ENCODE data around the gene FHDC1.

Gene FHDC1

DNA sequence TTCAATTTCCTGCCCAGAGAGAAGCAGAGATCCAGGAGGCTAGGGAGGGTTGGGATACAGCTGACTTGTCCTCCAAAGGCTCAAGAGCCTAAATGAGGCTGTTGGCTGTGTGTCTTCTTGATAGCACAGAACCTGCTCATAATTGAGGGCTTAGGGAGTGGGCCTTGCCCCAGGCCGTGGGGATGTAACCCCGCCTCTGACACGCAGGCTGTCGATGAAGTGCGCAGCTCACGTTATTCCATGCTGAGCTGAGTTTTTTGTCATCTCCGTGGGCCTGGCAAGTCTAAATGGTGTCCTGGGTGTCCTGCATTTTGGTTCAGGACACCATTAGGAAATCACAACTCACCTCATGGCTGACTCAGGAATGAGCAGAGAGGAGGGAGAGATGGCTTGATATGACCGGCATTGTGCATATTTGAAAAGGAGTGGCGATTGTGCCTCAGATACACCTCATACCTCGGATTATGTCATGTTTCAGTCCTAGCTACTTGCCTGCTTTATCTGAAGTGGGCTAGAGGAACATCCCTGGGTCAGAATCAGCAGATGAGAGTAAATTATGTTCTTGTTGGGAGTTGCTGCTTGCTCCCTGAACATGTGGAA is 43.7 kb downstream of the FHDC1 start:
- no peak overlapping the region for H3K4me3 ChIP-seq (ENCODE audit: low read depth, low read length)
- TF ChIP-seq, protein P1, sequence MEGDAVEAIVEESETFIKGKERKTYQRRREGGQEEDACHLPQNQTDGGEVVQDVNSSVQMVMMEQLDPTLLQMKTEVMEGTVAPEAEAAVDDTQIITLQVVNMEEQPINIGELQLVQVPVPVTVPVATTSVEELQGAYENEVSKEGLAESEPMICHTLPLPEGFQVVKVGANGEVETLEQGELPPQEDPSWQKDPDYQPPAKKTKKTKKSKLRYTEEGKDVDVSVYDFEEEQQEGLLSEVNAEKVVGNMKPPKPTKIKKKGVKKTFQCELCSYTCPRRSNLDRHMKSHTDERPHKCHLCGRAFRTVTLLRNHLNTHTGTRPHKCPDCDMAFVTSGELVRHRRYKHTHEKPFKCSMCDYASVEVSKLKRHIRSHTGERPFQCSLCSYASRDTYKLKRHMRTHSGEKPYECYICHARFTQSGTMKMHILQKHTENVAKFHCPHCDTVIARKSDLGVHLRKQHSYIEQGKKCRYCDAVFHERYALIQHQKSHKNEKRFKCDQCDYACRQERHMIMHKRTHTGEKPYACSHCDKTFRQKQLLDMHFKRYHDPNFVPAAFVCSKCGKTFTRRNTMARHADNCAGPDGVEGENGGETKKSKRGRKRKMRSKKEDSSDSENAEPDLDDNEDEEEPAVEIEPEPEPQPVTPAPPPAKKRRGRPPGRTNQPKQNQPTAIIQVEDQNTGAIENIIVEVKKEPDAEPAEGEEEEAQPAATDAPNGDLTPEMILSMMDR (IDR thresholded peaks at IDR 0.05; ENCODE audit: borderline replicate concordance, insufficient read depth, low read depth, low read length): no peak

DNA sequence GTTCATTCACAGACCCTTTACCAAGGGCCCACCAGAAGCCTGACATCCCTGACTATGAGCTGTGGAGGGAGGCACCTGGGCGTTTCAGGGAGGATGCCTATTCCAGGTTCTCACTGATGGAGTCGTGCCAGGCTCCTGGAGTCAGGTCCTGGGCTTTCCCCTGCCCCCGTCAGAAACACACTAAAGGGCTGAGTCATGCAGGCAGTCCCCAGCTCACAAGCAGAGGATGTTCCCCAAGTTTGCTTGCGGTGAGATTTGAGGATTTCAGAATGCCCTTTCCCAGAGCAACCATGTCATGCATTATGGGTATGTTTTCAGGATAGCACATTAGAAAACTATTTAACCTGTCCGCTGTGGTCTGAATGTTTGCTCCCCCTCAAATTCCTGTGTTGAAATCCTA is 45.2 kb downstream of the FHDC1 start:
- no peak overlapping the region for H3K4me3 ChIP-seq (ENCODE audit: low read depth, low read length)
- TF ChIP-seq, protein P1 (IDR thresholded peaks at IDR 0.05; ENCODE audit: borderline replicate concordance, insufficient read depth, low read depth, low read length): no peak

DNA sequence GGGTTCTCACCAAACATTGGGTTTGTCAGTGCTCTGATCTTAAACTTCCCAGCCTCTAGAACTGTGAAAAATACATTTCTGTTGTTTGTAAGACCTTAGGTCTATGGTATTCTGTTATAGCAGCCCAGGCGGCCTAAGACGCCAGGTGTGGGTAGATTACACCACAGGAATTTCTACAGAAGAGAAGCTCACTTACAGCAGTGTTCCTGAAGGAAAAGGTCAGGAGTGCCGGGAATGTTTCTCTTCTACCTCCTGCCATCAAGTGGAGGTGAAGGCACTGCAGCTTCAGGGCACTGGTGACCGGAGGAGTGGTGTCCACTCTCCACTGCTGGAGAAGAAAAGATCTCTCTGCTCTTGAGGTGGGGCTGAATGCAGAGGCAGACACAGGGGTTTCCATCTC is 45.7 kb downstream of the FHDC1 start:
- H3K4me3 ChIP-seq (ENCODE audit: low read depth, low read length): no peak overlapping the region
- TF ChIP-seq, protein P1 (IDR thresholded peaks at IDR 0.05; ENCODE audit: borderline replicate concordance, insufficient read depth, low read depth, low read length): no peak

DNA sequence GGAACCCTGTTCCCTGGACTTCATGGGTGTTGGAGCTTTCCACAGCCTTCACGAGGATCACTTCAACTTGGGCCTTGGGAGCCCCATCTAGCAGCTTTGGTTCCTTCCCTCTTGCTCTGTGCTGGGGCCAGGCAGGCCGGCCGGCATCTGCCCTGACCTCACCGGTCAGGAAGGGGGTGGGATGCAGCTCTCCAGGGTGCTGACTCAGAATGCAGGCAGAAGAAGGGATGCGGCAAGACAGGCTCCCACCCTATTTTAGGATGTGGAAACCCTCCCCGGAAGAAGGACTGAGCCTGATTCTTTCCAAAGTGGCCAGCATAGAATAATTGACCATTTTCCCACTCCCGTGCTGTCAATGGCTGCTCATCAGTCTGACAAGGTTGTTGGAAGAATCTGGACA is 47.1 kb downstream of the FHDC1 start:
- TF ChIP-seq, protein P1 (IDR thresholded peaks at IDR 0.05; ENCODE audit: borderline replicate concordance, insufficient read depth, low read depth, low read length): no peak
- no peak overlapping the region for H3K4me3 ChIP-seq (ENCODE audit: low read depth, low read length)

DNA sequence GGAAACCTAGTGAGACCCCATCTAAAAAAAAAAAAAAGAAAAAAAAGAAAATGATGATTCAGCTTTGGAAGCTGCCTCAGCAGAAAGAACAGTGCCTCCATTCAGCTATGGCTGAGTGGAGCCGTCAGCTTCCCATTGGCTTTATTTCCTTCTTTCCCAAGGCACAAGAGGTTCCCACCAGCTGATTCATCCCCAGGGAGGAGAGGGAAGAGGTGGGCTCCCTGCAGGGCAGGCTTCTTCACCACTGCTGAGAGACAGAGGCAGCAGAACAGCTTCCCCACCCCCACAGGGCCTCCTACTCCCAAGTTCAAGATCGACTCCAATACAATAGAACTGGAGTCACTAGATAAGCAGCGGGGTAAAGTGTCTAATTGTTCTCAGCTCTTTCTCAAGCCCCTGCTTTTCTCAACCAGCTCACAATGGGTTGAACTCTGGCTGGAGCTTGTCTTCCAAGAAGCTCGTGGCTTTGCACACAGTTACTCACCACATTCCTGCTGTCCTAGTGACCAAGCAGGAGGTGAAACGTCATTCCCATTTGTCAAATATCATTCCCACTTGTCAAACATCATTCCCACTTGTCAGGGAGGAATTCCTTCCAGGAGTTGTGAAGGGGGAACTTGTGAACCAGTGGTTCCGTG is 47.8 kb downstream of the FHDC1 start:
- TF ChIP-seq, protein P1 (IDR thresholded peaks at IDR 0.05; ENCODE audit: borderline replicate concordance, insufficient read depth, low read depth, low read length): no peak

DNA sequence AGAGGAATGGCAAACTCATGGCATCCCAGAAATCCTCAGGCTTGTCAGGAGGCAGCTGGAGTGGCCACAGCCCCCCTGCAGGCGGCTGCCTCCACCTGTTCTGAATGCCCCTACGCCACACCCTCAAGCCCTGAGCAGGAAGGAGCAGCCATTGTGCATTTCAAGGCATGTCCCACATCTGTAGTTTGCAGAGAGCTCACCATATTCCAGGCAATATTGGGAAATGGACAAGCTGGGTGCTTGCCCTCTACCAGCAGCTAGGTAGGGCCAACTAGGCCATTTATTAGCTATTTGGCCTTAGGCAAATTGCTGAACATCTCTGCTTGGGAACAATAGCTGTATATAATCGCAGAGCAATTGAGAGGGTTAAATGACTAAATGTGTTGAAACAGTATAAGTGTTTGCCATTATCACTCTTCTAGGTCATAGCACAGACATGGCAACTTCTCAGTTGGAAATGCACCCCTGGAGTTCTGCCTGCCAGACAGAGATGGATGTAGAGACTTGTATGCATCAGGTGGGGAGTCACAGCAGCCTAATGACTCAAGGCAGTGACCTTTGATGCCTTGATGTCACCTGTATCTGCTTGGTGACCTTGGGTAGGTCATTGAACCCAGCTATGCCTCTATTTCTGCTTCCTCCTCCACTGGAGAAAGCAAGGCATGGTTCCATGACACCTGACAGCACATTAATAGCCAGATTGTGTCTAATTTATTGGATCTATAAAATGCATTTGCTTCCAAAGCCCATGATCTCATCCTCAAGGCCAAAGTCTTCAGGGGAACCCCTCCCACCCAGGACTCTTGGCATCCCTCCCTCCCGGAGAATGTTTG is 52.8 kb downstream of the FHDC1 start:
- H3K4me3 ChIP-seq (ENCODE audit: low read depth, low read length): no peak overlapping the region
- TF ChIP-seq, protein P1 (IDR thresholded peaks at IDR 0.05; ENCODE audit: borderline replicate concordance, insufficient read depth, low read depth, low read length): no peak

More for the DNA sequence above, 47.8 kb downstream of the FHDC1 start:
- H3K4me3 ChIP-seq (ENCODE audit: low read depth, low read length): no peak overlapping the region

Measured in GM12875 (cell line).